NCI-H2227 treated with DMSO at 0.1 percent for 48 hours (cell line): Measurements from ENCODE around the gene RET.

Source experiments
- DNase-seq: peaks from one replicate; lab custom pipeline; 2025; lab: John Stamatoyannopoulos, UW

The RET gene

GRCh38 chr10:43062402-43063160 lies 14.3 kb upstream of the RET start:
- DNase-seq = no peak

- DNase-seq = no peak
Observed at GRCh38 chr10:43064331-43065075, 12.4 kb upstream of the RET start.

DNA sequence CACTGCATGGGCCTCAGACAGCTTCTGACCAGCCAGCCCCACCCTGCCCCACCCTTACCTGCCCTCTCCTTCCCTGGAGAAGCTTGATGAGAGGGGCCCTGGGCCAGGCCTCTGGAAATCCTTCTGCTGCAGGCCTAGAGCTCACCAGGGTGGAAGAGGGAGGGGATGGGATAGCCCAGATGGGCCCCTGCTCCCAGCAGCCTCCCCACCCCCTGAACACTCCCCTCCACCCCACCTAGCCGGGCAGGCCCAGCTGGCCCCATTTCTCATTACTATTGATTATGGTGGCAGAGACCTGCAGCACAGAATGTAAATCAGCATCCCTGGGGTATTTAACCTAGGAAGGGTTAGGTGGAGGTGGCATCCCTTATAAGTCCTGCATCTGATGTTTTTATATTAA lies 11.6 kb upstream of the RET start:
- no peak for DNase-seq

DNA sequence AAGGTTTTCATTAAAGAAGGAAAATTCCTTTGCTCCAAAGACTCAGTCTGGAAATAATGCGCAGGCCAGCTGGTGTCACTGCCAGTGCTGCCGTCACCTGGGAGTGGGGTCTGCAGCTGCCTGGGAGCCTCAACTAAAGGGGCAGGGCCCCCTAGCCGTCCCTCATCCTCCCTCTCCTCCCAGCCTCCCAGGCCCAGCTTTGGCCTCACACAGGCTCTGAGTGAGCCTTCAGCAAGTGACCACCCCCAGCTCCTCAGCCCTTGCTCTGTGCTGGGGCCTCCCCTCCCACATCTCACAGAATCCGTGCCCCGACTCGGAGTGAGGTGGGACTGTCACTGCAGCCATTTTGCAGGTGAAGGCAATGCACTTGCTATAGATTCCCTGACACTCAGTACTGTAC lies 11.1 kb upstream of the RET start:
- no peak for DNase-seq

DNA sequence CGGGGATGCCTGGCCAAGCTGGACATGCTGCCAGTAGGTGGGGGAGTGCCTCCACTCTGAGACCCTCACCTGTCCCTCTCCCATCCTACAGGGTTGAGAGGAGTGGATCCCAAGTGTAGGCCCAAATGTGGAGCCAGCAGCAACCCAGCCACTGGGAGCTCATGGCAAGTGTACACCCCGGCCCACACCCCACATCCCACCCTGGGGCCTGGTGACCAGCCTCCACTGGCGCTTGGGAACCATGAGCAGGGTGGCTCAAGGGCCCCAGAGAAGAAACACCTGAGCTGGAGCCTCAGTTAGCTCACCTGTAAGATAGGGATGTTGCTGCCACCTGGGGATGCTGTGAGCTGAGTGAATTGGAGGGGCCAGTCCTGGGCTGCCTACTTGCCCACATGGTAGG lies 10.4 kb upstream of the RET start:
- no peak for DNase-seq

DNA sequence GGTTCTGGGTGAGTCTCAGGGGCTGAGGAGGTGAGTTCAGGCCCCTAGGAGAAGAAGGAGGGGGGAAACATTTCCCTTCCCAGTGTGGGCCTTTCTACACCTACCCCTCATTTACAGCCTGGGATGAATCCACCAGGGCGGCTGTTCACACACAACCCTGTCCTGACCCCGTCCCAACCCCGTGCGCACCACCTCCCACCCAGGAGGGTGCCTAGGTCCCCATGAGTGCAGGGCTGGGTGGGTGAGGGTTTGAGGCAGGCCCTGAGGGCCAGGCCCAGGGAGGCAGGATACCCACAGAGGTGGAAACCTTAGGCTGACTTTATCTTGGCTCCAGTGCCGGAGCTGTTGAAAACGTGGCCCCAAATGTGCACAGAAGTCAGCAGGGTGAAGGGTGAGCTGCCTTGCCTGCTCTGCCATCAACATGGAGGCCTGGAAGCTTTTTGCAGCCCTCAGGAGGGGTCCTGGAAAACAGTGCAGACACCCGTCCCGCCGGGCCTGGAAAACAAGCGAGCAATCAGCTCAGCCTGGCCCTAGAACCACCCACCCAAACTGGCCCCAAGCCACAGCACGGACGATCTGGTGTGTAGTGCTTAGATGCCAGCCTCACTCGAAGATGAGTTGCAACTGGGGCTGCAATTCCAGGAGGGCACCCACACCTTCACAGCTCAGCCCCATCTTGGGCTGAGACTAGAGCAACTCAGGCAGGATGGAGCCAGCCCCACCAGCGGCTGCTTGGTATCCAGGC lies 9.3 kb upstream of the RET start:
- DNase-seq = no peak

DNA sequence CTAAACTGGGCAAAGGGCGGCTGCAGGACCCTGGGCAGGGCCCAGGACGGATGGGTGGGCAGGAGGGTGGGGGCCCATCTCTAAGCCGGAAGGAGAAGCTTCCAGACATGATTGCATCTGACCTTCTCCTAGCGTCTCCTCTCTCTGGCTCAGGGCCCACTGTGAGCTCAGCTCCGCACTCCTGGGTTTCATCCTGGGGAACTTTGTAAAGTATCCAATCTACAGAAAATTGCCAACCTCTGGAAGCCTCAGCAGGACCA lies 8.8 kb upstream of the RET start:
- DNase-seq = no peak

DNA sequence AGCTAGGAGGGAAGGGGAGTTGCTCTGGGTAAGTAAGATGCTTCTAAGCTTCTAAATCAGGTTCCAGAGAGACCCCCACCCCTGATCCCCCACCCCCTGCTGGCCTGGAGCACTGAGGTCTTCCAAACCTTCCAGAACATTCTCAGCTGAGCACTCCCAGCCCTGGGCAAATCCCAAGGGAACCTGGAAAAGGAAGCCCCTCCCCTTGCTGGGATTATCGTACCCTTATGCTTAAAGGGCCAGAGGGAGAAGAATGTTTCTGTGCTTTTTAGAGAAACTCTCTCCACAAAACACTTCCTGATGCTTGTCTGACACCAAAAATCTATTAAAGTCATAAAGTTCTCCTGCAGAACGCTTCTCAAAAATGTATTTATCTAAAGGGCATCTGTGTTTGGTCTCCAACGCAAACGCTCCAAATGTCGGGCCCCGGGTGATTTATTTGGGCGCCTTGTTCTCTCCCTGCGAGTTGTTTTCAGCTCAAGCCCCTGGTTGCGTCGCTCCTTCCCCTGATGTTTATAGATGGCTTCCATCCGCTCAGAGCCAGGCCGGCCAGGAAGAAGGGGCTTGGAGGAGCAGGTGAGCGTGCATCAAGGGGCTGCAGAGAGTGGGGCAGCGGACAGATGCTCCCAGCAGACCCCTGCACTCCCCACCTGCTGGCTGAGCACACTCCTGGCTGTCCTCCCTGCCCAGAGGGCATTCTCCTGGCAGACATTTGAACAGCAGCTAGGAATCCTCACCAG lies 8.2 kb upstream of the RET start:
- no peak for DNase-seq

DNA sequence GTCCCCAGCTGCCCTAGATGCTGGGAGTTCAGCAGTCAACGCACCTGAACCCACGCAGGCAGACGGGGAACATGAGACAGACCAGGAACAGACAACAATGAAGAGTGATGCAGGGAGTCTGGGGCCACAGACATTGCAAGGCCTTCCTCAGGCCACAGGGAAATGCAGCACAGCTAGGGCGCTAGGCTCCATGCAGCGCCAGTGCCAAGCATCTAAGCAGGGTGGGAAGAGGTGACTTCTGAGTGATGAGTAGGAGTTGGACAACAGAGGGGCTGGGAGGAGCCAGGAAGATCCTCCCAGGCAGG lies 7.7 kb upstream of the RET start:
- DNase-seq = no peak

DNA sequence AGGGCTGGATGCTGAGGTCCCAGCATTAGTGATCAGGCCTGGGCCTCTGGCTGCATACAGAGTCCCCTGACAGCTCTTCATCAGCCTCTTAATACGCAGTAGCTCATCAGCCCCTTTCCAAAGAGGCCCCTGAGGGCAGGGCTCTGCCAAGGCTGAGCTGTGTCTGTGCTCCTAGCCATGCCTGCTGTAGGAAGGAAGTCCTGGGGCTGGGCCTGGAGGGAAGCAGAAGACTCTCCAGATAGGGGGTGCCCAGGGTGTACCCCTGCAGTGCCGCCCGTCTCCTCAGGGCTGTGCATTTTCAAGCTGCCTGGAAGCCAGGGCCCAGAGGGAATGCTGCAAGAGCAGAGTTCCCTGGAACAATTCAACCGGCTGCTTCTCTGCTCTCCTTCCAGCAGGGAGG lies 7.3 kb upstream of the RET start:
- DNase-seq = no peak

DNA sequence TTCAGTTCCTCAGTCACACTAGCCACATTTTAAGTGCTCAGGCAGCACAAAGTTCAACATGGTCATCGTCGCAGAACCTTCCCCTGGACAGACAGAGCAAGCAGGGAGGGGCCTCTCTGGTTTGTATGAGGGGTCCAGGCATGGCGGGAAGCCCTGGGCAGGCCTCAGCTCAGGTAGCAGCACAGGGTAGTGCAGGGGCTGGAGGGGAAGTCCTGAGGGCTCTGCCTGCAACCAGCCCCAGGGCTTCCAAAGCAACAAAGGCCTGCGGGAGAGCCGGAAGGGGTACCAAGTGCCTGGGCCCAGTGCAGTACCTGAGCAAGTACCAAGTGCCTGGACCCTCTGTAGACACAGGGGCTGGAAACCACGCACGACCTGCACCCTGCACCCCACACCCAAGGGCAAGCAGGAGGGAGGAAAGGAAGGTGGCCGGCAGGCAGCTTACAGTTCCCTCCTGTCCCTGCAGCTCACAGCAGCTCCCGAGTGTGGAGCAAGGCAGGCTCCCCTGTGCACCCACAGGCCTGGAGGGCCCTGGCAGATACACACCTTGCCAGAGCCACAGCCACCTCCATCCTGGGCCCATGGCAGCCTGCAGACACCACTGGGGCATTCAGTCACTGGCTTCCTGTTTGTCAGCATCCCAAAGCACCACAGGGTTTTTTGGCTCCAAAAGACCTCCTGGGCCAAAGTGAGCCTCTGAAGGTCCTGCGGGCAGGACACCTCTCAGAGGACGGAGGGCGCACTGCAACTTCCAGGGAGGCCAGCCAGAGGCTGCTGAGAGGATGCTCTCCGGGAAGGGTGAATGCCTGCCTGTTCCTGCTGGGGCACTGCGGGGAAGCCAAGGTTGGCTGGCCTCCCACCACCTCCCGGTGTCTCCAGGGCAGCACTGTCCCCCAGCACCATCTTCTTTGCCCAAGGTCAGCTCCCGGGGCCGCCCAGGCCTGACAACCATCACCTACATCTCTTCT lies 6.5 kb upstream of the RET start:
- no peak for DNase-seq

- DNase-seq = no peak
Observed at GRCh38 chr10:43071865-43072650, 4.8 kb upstream of the RET start.

DNA sequence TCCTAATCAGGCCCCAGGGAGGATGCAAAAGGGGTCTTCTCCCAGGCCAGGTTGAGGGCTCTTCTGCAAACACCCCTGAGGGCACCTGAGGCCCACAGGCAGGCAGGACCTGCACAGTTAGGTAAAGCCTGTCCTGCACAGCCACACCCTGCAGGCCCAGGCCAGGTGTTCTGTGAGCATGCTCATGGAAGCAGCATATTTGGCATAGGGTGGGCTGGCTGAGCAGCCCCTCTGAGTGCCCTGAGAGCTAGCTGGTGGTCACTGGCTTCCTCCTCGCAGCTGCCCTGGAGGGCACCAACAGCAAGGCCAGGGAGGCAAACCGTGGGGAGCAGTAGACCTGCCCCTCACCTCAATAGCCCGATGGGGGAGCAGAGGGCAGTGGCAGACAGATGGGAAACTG lies 3.7 kb upstream of the RET start:
- no peak for DNase-seq

DNA sequence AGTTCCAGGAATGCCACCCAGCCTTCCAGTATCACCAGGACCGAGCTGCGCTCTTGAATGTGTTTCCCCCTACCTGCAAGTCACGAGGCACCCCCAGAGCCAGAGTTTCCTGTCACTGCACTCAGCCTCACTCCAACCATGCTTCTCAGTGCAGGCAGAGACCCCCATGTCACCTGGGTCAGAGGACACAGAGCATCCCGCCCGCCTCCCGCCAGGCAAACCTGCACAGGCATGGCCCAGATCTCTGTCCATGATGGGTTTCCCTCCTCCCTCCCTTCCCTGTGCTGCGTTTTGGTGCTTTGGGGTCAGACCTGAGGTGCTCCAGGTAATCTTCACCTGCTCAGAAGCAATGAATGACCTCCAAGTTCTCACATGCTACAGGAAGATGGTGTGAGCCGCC lies 3.1 kb upstream of the RET start:
- DNase-seq = no peak

- no peak for DNase-seq
Observed at GRCh38 chr10:43074409-43074808, 2.5 kb upstream of the RET start.

GRCh38 chr10:43074827-43075611 lies 1.9 kb upstream of the RET start:
- no peak for DNase-seq

GRCh38 chr10:43075612-43076003 lies 1.3 kb upstream of the RET start:
- DNase-seq = no peak

GRCh38 chr10:43076311-43076875 lies 476 bp upstream of the RET start:
- no peak for DNase-seq

GRCh38 chr10:43077421-43078171 lies 727 bp downstream of the RET start:
- no peak for DNase-seq
